ENCODE measurements around the gene CYTH4.
A peak's percentile ranks its signal among the peaks of the same experiment; 100 is the strongest.

The CYTH4 gene

DNA sequence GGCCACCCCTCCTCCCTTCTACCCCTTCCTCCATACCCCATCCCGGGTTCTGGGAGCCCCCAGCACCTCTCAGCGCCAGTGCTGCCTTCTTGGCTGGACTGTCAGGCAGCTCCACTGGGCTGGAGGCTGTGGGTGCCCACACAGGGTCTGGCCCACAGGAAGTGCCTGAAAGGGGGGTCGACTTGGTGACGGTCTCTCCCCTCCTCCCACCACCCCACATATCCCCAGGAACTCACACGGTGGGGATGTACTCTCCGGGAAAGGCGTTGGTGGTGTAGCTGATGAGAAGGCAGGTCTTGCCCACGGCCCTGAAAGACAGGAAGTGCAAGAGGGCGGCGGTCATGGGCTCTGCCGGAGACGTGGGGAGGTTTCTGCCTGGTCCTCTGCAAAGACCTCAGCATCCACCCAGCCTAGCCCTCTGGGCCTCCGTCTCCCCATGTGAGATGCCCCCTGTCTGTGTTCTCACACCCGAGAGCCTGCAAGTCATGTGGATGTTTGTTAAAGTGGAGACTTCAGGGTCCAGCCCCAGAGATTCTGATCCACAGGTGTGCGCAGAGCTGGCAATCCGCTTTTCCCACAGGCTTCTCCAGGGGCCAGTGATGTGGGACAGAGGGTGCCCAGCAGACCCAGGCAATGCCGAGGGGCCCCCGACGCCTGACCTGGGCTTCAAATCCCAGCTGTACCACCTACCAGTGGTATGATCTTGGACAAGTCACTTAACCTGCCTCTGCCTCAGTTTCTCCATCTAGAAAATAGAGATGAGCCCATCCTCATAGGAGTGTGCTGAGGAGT lies 40.8 kb upstream of the CYTH4 start:
- H3K27ac ChIP-seq (ENCODE audit: poor library complexity, severe bottlenecking), result peak overlapping the region; percentile 66
- no peaks in the 10 kb centered on the region for H3K27me3 ChIP-seq (ENCODE audit: insufficient read depth, poor library complexity, severe bottlenecking)
- H3K9me3 ChIP-seq (ENCODE audit: severe bottlenecking), result no peaks in the 10 kb centered on the region
- no peak overlapping the region for H3K4me3 ChIP-seq (ENCODE audit: severe bottlenecking)
- TF ChIP-seq, protein P1, sequence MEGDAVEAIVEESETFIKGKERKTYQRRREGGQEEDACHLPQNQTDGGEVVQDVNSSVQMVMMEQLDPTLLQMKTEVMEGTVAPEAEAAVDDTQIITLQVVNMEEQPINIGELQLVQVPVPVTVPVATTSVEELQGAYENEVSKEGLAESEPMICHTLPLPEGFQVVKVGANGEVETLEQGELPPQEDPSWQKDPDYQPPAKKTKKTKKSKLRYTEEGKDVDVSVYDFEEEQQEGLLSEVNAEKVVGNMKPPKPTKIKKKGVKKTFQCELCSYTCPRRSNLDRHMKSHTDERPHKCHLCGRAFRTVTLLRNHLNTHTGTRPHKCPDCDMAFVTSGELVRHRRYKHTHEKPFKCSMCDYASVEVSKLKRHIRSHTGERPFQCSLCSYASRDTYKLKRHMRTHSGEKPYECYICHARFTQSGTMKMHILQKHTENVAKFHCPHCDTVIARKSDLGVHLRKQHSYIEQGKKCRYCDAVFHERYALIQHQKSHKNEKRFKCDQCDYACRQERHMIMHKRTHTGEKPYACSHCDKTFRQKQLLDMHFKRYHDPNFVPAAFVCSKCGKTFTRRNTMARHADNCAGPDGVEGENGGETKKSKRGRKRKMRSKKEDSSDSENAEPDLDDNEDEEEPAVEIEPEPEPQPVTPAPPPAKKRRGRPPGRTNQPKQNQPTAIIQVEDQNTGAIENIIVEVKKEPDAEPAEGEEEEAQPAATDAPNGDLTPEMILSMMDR (IDR thresholded peaks at IDR 0.05; ENCODE audit: poor library complexity, severe bottlenecking), result no peak
- H3K4me1 ChIP-seq (ENCODE audit: insufficient read depth, poor library complexity, severe bottlenecking), result peaks cover 11% of the 10 kb centered on the region
- peaks cover 42% of the 10 kb centered on the region for H3K36me3 ChIP-seq (ENCODE audit: low read depth)
- DNase-seq (ENCODE audit: low spot score), result peak; percentile 38
- ATAC-seq (ENCODE audit: low read depth), result no peak

DNA sequence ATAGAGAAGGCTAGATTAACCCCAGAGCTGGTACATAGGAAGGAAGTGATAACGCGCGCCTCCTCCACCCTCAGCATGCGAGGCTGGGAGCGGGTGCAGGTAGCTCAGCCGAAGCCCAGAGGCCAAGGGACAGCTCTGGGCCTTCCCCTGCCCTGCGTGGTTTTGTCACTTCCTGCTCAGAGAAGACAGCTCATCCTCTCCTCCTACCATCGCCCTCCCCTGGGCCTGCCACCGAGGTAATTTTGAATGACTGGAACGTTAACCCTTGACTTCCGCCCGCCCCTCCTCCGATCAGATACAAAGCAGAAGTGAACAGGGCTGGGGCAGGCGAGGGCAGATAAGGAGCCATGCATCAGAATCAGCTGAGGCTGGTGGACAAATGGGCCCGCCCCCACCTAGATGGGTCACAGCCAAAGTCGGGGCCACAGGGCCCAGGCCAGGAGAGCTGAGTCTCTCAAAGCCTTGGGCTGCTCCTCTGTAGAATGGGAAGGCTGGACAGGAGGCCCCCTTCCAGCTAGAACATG lies 39.9 kb upstream of the CYTH4 start:
- H3K27ac ChIP-seq (ENCODE audit: poor library complexity, severe bottlenecking), result peak overlapping the region; percentile 66
- peak; percentile 74 for ATAC-seq (ENCODE audit: low read depth)

DNA sequence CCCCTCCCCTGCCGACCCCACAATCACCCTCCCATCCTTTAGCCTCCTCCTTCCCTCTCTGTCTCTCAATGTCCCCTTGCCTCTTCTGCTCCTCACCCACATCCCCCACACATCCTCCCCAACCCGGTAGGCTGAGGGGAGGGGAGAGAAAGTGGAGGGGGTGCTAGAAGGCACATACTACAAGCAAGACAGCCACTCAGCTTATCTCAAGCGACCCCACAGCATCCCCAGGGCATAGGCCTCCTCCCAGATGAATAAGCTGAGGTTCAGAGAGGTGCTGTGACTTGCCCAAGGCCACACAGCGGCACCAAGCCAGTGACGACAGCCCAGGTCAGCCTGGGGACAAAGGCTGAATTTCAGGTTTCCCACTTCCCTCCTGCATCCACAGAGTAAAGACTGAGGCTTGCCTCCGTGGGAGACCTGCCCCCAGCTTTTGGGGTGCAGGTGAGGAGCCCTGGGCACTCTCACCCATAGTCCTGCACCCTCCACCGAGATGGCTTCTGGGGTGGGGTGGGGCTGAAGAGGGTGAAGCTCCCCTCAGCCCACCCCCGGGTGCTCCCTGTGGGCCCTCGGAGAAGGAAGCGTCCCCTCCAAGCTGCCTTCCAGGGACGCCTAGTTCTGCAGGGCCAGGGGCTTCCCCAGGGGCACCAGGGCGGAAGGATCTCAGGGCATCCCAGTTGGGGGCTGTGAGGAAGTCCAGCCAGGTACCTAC lies 38.8 kb upstream of the CYTH4 start:
- Histone ChIP-seq H3K27ac (ENCODE audit: poor library complexity, severe bottlenecking) (peak overlapping the region; percentile 66), H3K4me3 (ENCODE audit: severe bottlenecking) (peak overlapping the region; percentile 59), H3K36me3 (ENCODE audit: low read depth) (peaks cover 30% of the 10 kb centered on the region), H3K4me1 (ENCODE audit: insufficient read depth, poor library complexity, severe bottlenecking) (peaks cover 11% of the 10 kb centered on the region), H3K27me3 (ENCODE audit: insufficient read depth, poor library complexity, severe bottlenecking) (no peaks in the 10 kb centered on the region), H3K9me3 (ENCODE audit: severe bottlenecking) (no peaks in the 10 kb centered on the region)
- TF ChIP-seq, protein P1 (IDR thresholded peaks at IDR 0.05; ENCODE audit: poor library complexity, severe bottlenecking), result no peak
- DNase-seq (ENCODE audit: low spot score) (peak; percentile 40), ATAC-seq (ENCODE audit: low read depth) (peak; percentile 15; the same call in 2 of the 3 replicates)

More for the DNA sequence above, 39.9 kb upstream of the CYTH4 start:
- TF ChIP-seq, protein P1 (IDR thresholded peaks at IDR 0.05; ENCODE audit: poor library complexity, severe bottlenecking), result no peak
- Histone ChIP-seq H3K4me1 (ENCODE audit: insufficient read depth, poor library complexity, severe bottlenecking) (peaks cover 11% of the 10 kb centered on the region), H3K36me3 (ENCODE audit: low read depth) (peaks cover 36% of the 10 kb centered on the region), H3K9me3 (ENCODE audit: severe bottlenecking) (no peaks in the 10 kb centered on the region), H3K4me3 (ENCODE audit: severe bottlenecking) (peak overlapping the region; percentile 59), H3K27me3 (ENCODE audit: insufficient read depth, poor library complexity, severe bottlenecking) (no peaks in the 10 kb centered on the region)
- DNase-seq (ENCODE audit: low spot score), result peak; percentile 76

DNA sequence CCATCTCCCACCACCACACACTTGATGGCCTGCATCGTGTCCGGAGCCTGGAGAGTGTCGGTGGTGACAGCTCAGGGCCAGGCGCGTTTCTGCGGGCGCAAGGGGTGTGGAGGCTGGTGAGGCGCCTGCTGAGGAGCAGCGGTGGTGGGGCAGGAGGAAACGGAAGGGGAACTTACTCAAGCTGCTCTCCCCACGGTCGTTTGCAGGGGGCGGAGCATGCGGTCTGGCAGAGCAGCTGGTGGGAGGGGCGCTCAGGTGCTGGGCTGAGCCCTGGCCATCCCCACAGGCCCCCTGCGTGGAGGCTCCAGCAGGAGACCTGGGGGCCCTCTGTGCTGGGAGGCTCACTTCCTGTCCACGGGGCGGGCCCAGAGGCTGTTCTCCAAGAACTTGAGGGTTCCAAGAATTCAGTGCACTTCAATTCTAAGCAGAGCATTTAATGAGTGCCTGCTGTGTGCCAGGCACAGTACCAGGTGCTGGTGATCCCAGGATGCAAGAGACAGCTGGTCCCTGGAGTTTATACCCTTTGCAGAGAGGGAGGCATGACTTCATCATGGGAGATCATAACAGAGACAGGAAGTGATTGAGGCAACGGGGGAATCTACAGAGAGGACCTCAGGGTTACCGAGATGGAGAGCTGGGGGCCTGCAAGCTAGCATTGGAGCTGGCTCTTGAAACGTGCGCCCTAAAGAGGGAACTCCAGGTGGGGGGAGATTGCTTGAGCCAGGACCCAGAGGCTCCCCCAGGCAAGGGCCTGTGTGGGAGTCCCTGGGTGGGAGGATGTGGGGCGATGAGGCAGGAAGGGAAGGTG lies 38.0 kb upstream of the CYTH4 start, which contains the start of gene RAC2:
Gene RAC2 (minus strand): TSS at position 156 of the 808 bp plus-strand sequence. CDS start 121 bp downstream, at position 35.
- Histone ChIP-seq H3K27me3 (ENCODE audit: insufficient read depth, poor library complexity, severe bottlenecking) (no peaks in the 10 kb centered on the region), H3K36me3 (ENCODE audit: low read depth) (peaks cover 24% of the 10 kb centered on the region), H3K4me3 (ENCODE audit: severe bottlenecking) (peak within 1 kb of the TSS; percentile 59), H3K9me3 (ENCODE audit: severe bottlenecking) (no peaks in the 10 kb centered on the region), H3K27ac (ENCODE audit: poor library complexity, severe bottlenecking) (peak within 1 kb of the TSS; percentile 66), H3K4me1 (ENCODE audit: insufficient read depth, poor library complexity, severe bottlenecking) (peaks cover 11% of the 10 kb centered on the region)
- peak; percentile 89 for DNase-seq (ENCODE audit: low spot score)
- ATAC-seq (ENCODE audit: low read depth), result peak; percentile 88
- TF ChIP-seq, protein P1 (IDR thresholded peaks at IDR 0.05; ENCODE audit: poor library complexity, severe bottlenecking), result no peak

Measured in RWPE2 (cell line).